Measurements from ENCODE around the gene NKAIN1. TPM values are rescaled to one million over a fixed set of nuclear protein-coding genes. Genes with fewer than 3 reads are reported as not detected.
"Not testable (repeated sequence)": the region's sequence is repeated elsewhere in the genome, so short reads cannot be mapped to it uniquely, and the experiment has no call there.

NKAIN1 gene
- polyA plus RNA-seq, 1 donor (not counting 4 experiments of a cell fraction or from before 2014, with no cell fraction given), result not detected

- H3K9me1 ChIP-seq (ENCODE audit: control insufficient read depth, extremely low read depth, insufficient read depth, low read length), result no peaks in the 10 kb centered on the region
- H3K4me2 ChIP-seq (ENCODE audit: control insufficient read depth, extremely low read depth, insufficient read depth, low read depth, low read length), result no peak overlapping the region
- H3K27me3 ChIP-seq (ENCODE audit: control insufficient read depth, extremely low read depth, insufficient read depth, low read length), result no peaks in the 10 kb centered on the region
- no peak overlapping the region for H3K4me3 ChIP-seq (ENCODE audit: control insufficient read depth in 2 of 3, extremely low read depth in 1 of 3, insufficient read depth in 2 of 3, low read depth in 1 of 3, low read length in 3 of 3)
- no peak overlapping the region for H3K27ac ChIP-seq (ENCODE audit: control insufficient read depth, insufficient read depth, low read length)
- DNase-seq (ENCODE audit: low read depth, low spot score), result no peak
- FAIRE-seq, result no peak
- H2AFZ ChIP-seq (ENCODE audit: control insufficient read depth, low read length), result no peak overlapping the region
- TF ChIP-seq CTCF (optimal IDR thresholded peaks at IDR 0.05 in 1 of 3, IDR thresholded peaks at IDR 0.05 in 1 of 3, conservative IDR thresholded peaks at IDR 0.05 in 1 of 3; ENCODE audit: extremely low read depth in 1 of 3, insufficient read depth in 2 of 3, low read length in 3 of 3) (no peak), EZH2 (IDR thresholded peaks at IDR 0.05; ENCODE audit: low read length) (no peak)
- H4K20me1 ChIP-seq (ENCODE audit: control insufficient read depth, extremely low read depth, insufficient read depth, low read length), result no peaks in the 10 kb centered on the region
- H3K9ac ChIP-seq (ENCODE audit: control insufficient read depth, extremely low read depth, insufficient read depth, low read length), result no peak overlapping the region
- no peaks in the 10 kb centered on the region for H3K9me3 ChIP-seq (ENCODE audit: control insufficient read depth, low read depth, low read length)
- H3K4me1 ChIP-seq (ENCODE audit: control insufficient read depth, extremely low read depth, insufficient read depth, low read length), result no peaks in the 10 kb centered on the region
- dilution Hi-C loops (cut with MboI; ENCODE audit: extremely low pct_ligation_motif_present, low sequenced_read_pairs), result no loop called here
- no peaks in the 10 kb centered on the region for H3K79me2 ChIP-seq (ENCODE audit: control insufficient read depth, insufficient read depth, low read length)
- H3K36me3 ChIP-seq (ENCODE audit: control insufficient read depth in 2 of 2, extremely low read depth in 1 of 2, insufficient read depth in 2 of 2, low read length in 2 of 2), result no peaks in the 10 kb centered on the region
Observed at GRCh38 chr1:31198150-31198549, 41.5 kb downstream of the NKAIN1 start.

- Histone ChIP-seq H3K9ac (ENCODE audit: control insufficient read depth, extremely low read depth, insufficient read depth, low read length) (no peak overlapping the region), H3K9me3 (ENCODE audit: control insufficient read depth, low read depth, low read length) (no peaks in the 10 kb centered on the region), H3K4me1 (ENCODE audit: control insufficient read depth, extremely low read depth, insufficient read depth, low read length) (no peaks in the 10 kb centered on the region), H4K20me1 (ENCODE audit: control insufficient read depth, extremely low read depth, insufficient read depth, low read length) (no peaks in the 10 kb centered on the region), H3K36me3 (ENCODE audit: control insufficient read depth in 2 of 2, extremely low read depth in 1 of 2, insufficient read depth in 2 of 2, low read length in 2 of 2) (no peaks in the 10 kb centered on the region), H3K27me3 (ENCODE audit: control insufficient read depth, extremely low read depth, insufficient read depth, low read length) (no peaks in the 10 kb centered on the region), H3K4me3 (ENCODE audit: control insufficient read depth in 2 of 3, extremely low read depth in 1 of 3, insufficient read depth in 2 of 3, low read depth in 1 of 3, low read length in 3 of 3) (no peak overlapping the region), H3K27ac (ENCODE audit: control insufficient read depth, insufficient read depth, low read length) (no peak overlapping the region), H3K79me2 (ENCODE audit: control insufficient read depth, insufficient read depth, low read length) (no peaks in the 10 kb centered on the region), H3K4me2 (ENCODE audit: control insufficient read depth, extremely low read depth, insufficient read depth, low read depth, low read length) (no peak overlapping the region), H2AFZ (ENCODE audit: control insufficient read depth, low read length) (no peak overlapping the region), H3K9me1 (ENCODE audit: control insufficient read depth, extremely low read depth, insufficient read depth, low read length) (no peaks in the 10 kb centered on the region)
- DNase-seq (ENCODE audit: low read depth, low spot score) (no peak), FAIRE-seq (peak; percentile 41)
- dilution Hi-C loops (cut with MboI; ENCODE audit: extremely low pct_ligation_motif_present, low sequenced_read_pairs), result no loop called here
- no peak for TF ChIP-seq CTCF (optimal IDR thresholded peaks at IDR 0.05 in 1 of 3, IDR thresholded peaks at IDR 0.05 in 1 of 3, conservative IDR thresholded peaks at IDR 0.05 in 1 of 3; ENCODE audit: extremely low read depth in 1 of 3, insufficient read depth in 2 of 3, low read length in 3 of 3)
- TF ChIP-seq EZH2 (IDR thresholded peaks at IDR 0.05; ENCODE audit: low read length), result no peak
Observed at GRCh38 chr1:31196685-31197084, 43.0 kb downstream of the NKAIN1 start.

GRCh38 chr1:31195267-31195666 lies 44.4 kb downstream of the NKAIN1 start:
- H4K20me1 ChIP-seq (ENCODE audit: control insufficient read depth, extremely low read depth, insufficient read depth, low read length); H3K9me1 ChIP-seq (ENCODE audit: control insufficient read depth, extremely low read depth, insufficient read depth, low read length); H3K9me3 ChIP-seq (ENCODE audit: control insufficient read depth, low read depth, low read length); dilution Hi-C loops (cut with MboI; ENCODE audit: extremely low pct_ligation_motif_present, low sequenced_read_pairs); H3K79me2 ChIP-seq (ENCODE audit: control insufficient read depth, insufficient read depth, low read length); H3K27ac ChIP-seq (ENCODE audit: control insufficient read depth, insufficient read depth, low read length); H3K4me1 ChIP-seq (ENCODE audit: control insufficient read depth, extremely low read depth, insufficient read depth, low read length); H3K4me2 ChIP-seq (ENCODE audit: control insufficient read depth, extremely low read depth, insufficient read depth, low read depth, low read length); H2AFZ ChIP-seq (ENCODE audit: control insufficient read depth, low read length); FAIRE-seq; H3K36me3 ChIP-seq (ENCODE audit: control insufficient read depth in 2 of 2, extremely low read depth in 1 of 2, insufficient read depth in 2 of 2, low read length in 2 of 2); H3K9ac ChIP-seq (ENCODE audit: control insufficient read depth, extremely low read depth, insufficient read depth, low read length); H3K27me3 ChIP-seq (ENCODE audit: control insufficient read depth, extremely low read depth, insufficient read depth, low read length); DNase-seq (ENCODE audit: low read depth, low spot score); H3K4me3 ChIP-seq (ENCODE audit: control insufficient read depth in 2 of 3, extremely low read depth in 1 of 3, insufficient read depth in 2 of 3, low read depth in 1 of 3, low read length in 3 of 3): not testable (repeated sequence)
